Neural cell (in vitro differentiated cells): ENCODE measurements around the gene IQGAP1.

Source experiments
- EZH2 ChIP-seq: fragments of 200-600, 300-800 bp; shearing (Covaris generic), sonication (generic); IDR thresholded peaks from 2 replicates; pipeline ENCODE4 v1.6.1; 2014; ENCODE audit warnings: antibody characterized with exemption, low read length, borderline replicate concordance, mild to moderate bottlenecking; ENCODE audit not compliant: insufficient read depth, poor library complexity, severe bottlenecking
- MXI1 ChIP-seq: fragments of 450-650 bp; conservative IDR thresholded peaks from 2 replicates; pipeline ENCODE4 v1.6.1; 2014; ENCODE audit warnings: antibody characterized with exemption, mild to moderate bottlenecking; ENCODE audit not compliant: poor library complexity, severe bottlenecking
- POLR2AphosphoS5 ChIP-seq: IDR thresholded peaks from 2 replicates; pipeline ENCODE4 v1.6.1; 2012
- SMC3 ChIP-seq: fragments of 450-650 bp; conservative IDR thresholded peaks from 2 replicates; pipeline ENCODE4 v1.6.1; 2014; ENCODE audit warnings: antibody characterized with exemption, mild to moderate bottlenecking, moderate library complexity; ENCODE audit not compliant: poor library complexity
- TAF1 ChIP-seq: IDR thresholded peaks from 2 replicates; pipeline ENCODE4 v1.6.1; 2012; ENCODE audit warnings: low read depth
- TF ChIP-seq, protein P1 (sequence below): fragments of 450-650 bp; IDR thresholded peaks from 2 replicates; pipeline ENCODE4 v1.5.1; 2014; ENCODE audit warnings: antibody characterized with exemption, mild to moderate bottlenecking, moderate library complexity; ENCODE audit not compliant: poor library complexity, severe bottlenecking

DNA sequence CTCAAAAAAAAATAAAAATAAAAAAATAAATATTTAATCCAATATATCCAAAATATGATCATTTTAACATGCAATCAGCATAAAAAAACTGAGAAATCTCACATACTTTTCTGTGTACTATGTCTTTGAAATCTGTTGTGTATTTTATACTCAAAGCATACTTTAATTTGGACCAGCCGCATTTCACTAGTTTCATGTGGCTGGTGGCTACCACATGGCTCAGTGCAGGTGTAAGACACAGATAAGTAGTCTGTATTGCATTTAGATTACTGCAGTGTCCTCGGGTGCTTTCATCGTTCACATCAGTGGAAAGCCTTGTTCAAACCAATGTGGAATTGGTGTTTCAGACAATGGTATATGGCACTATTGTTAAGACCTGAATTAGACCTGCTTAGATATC lies 152.7 kb downstream of the IQGAP1 start:
- TF ChIP-seq TAF1: no peak
- TF ChIP-seq, protein P1, sequence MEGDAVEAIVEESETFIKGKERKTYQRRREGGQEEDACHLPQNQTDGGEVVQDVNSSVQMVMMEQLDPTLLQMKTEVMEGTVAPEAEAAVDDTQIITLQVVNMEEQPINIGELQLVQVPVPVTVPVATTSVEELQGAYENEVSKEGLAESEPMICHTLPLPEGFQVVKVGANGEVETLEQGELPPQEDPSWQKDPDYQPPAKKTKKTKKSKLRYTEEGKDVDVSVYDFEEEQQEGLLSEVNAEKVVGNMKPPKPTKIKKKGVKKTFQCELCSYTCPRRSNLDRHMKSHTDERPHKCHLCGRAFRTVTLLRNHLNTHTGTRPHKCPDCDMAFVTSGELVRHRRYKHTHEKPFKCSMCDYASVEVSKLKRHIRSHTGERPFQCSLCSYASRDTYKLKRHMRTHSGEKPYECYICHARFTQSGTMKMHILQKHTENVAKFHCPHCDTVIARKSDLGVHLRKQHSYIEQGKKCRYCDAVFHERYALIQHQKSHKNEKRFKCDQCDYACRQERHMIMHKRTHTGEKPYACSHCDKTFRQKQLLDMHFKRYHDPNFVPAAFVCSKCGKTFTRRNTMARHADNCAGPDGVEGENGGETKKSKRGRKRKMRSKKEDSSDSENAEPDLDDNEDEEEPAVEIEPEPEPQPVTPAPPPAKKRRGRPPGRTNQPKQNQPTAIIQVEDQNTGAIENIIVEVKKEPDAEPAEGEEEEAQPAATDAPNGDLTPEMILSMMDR: no peak
- TF ChIP-seq EZH2: no peak
- no peak for TF ChIP-seq POLR2AphosphoS5
- no peak for TF ChIP-seq MXI1
- TF ChIP-seq SMC3: no peak
